HG03025 (cell line): Measurements from ENCODE around the gene CCR5.
"Not testable (repeated sequence)": the region's sequence is repeated elsewhere in the genome, so short reads cannot be mapped to it uniquely, and the experiment has no call there.

Source experiments
- ATAC-seq: cut with Tn5 transposase; IDR thresholded peaks from one replicate; pipeline ENCODE4 v1.9.1; 2021; ENCODE audit warnings: mild to moderate bottlenecking, moderate library complexity; ENCODE audit not compliant: unreplicated experiment, low FRiP score

The CCR5 gene

GRCh38 chr3:46370839-46371518 is at the start of gene CCR5:
Gene CCR5, plus strand, starts transcription at chr3:46370946. Its CDS starts 1,957 bp downstream, at chr3:46372903.
- no peak for ATAC-seq

DNA sequence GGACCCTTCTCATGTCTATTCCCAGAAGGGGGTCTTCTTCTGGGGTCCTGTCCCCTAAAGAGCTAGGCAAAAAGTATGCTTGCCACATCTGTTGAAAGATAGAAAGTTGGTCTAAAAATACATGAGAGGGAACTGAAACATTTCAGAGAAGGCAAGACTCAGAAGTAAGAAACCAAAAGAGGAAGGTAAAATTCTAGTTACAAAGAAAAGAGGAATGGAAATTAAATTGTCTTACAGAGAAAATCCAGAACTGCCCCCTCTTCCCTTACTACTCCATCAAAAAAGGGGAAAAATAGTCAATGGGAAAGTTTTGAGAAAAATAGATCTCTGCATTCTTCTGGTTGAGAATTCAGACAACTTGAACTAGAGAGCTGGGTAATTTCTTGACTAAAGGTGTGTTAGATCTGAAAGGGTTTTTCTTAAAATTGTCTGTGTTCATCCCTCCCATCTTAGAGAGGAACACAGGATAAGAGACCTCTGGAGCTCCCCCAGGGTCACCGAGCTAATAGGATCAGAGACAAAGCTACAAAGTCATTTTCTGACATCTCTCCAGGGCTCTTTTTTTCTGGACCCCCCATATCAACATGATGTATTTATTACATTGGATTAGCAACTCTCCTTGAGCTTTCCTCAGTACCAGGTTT is 49.2 kb upstream of the CCR5 start:
- ATAC-seq: no peak

DNA sequence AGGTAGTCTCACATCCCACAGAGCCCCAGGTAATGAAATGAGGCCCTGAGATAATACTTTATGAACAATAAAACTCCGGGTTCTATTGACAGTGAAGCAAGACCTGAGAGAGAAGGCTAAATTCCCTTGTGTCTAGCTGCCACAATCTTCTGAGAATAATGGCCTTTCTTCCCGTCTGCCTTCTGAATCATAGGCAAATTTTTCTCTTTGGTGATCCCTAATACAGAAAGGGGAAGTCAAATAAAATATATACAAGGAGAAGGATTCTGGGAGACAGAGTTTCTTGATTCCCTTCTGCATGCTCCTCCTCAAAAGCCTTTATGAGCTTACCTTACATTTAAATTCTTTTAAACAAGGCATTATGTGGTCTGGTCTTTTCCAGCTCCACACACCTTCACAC is 46.7 kb upstream of the CCR5 start:
- no peak for ATAC-seq

GRCh38 chr3:46325645-46326300 is 45.0 kb upstream of the CCR5 start:
- no peak for ATAC-seq

DNA sequence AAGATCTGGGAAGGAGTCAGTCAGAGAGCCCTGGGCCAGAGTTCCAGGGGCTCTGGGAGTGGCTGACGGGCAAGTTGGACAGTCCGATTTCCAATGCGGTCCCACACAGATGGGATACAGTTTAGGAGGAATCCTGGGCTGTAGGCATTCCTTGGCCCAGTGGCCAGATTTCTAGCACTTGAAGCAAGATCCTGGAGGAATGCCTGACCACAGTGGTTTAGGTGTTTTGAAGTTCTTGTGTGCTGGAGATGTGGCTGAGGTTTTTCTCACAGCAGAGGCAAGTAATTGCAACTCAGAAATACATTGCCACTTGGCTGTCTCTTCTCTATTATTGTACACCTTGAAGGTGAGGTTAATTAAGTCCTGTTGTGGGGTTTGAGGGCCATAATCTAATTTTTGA is 40.1 kb upstream of the CCR5 start:
- ATAC-seq: not testable (repeated sequence)

DNA sequence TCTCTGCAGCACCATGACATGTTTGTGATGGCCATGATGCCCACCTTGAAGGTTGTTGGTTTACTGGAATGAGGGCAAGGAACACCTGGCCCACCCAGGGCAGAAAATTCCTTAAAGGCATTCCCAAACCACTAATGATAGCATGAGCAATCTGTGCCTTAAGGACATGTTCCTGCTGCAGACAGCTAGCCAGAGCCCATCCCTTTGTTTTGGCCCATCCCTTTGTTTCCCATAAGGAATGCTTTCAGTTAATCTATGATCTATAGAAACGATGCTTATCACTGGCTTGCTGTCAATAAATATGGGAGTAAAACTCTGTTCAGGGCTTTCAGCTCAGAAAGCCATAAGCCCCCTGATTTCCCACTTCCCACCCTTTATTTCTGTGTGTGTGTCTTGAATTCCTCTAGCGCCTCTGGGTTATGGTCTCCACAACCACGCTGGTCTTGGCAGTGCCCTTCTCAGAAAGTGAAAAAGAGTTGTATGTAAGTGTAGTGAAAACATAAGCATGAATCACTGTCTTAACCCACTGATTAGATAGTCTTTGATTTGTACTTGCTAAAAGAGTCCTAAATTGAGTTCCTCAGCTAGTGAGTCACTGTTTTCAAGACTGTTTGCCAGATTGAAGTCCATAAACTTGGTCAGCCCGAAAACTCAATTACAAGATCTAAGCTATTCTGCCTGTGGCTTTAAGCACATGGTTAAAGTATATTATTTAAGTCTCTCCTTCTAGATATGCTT is 35.8 kb upstream of the CCR5 start:
- ATAC-seq: no peak

- no peak for ATAC-seq
These were observed 35.2 kb upstream of the CCR5 start for GRCh38 chr3:46335541-46335940.

DNA sequence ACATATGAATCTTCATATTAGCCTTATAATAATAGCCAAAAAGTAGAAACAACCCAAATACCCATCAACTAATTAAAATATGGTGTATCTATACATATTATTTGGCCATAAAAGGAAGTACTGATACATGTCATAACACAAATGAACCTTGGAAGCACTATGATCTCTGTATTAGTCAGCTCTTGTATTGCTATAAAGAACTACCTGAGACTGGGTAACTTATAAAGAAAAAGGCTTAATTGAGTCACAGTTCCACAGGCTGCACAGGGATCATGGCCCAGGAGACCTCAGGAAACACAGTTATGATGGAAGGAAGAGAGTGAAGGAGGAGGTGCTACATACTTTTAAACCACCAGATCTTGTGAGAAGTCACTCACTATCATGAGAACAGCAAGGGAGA is 32.8 kb upstream of the CCR5 start:
- ATAC-seq: no peak

DNA sequence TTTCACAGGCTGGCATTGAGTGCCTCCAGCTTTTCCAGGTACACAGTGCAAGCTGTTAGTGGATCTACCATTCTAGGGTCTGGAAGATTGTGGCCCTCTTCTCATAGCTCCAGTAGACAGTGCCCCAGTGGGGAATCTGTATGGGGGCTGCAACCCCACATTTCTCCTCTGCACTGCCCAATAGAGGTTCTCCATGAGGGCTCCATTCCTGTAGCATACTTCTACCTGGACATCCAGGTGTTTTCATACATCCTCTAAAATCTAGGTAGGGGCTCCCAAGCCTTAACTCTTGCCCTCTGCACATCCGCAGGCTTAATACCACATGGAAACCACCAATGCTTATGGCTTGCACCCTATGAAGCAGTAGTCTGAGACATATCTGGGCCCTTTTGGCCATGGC is 31.9 kb upstream of the CCR5 start:
- ATAC-seq: no peak

DNA sequence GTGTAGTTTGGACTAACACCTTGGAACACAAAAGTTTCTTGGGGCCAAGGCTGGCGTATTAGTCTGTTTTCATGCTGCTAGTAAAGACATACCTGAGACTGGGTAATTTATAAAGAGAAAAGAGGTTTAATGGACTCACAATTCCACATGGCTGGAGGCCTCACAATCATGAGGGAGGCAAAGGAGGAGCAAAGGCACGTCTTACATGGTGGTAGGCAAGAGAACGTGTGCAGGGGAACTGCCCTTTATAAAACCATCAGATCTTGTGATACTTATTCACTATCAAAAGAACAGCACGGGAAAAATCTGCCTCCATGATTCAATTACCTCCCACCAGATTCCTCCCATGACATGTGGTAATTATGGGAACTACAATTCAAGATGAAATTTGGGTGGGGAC is 26.3 kb upstream of the CCR5 start:
- ATAC-seq: no peak

- no peak for ATAC-seq
These were observed 21.8 kb upstream of the CCR5 start for GRCh38 chr3:46348823-46349482.

DNA sequence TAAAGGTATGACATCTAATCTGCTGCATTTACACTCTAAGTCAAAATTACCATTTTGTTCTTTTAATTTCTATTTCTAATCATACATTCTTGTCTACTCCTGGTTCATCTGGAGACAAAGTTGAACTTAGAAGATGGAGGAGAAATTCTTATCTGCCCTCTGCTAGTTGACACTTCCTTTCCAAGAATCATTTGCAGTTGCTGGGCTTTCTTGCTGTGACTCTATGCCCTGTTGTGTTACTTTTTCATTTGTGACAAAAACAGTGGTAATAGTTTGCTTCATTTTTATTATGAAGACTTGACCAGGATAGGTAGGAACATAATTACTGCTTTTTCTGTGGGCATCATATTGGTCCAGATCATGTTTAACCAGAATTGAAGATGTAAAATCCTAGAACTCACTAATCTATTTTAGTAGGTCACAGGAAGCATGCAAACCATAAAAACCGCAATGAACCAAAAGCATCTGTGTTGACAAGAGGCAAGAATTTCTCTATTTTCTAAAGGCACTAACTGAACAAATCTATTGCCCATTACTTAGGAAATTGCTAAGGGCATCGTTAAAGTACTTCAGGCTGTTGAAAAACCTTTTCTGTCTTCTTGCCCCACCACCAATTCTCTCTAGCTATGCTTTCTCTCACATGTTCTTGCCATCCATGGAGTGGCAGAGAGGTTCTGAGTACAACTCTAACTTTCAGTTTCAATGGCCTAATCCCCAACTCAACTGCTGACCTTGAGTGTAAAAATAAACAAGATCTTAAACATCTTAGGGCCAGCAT is 21.1 kb upstream of the CCR5 start:
- ATAC-seq: no peak

- no peak for ATAC-seq
These were observed 20.5 kb upstream of the CCR5 start for GRCh38 chr3:46350262-46350565.

DNA sequence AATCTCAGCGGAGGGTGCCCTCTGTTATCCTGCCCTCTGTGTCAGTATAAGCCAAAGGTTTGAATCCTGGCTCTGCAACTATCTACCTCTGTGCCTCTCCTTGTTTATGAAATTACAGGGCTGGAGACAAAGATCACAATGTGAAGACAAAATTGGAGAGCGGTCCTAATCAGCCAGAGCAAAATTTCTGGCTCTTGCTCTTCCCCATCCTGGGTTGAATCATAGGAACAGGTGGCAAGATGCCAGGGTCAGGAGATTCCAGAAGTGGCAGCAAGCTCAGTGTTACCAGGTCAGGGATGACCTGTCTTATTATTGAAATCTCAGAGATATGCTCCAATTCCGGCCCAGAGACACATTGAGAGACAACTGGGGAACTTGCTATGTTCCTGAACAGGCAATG is 19.1 kb upstream of the CCR5 start:
- ATAC-seq: no peak

DNA sequence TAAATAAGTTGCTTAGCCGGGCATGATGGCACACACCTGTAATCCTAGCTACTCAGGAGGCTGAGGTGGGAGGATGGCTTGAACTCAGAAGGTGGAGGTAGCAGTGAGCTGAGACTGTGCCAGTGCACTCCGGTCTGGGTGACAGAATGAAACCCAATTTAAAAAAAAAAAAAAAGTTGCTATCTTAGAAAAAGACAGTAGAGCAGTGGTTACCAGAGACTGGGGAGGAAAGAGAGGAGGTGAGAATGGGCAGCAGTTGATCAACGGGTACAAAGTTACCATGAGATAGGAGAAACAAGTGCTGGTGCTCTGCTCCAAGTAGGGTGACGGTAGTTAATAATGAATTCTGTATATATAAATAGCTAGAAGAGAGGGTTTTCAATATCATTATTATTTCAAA is 17.7 kb upstream of the CCR5 start:
- no peak for ATAC-seq

GRCh38 chr3:46353647-46354410 is 16.9 kb upstream of the CCR5 start, which contains the start of gene CCR2:
Gene CCR2, plus strand, starts transcription at chr3:46354111. Its CDS starts 3,417 bp downstream, at chr3:46357528.
- ATAC-seq: no peak

- ATAC-seq: no peak
These were observed 16.3 kb upstream of the CCR5 start for GRCh38 chr3:46354478-46354877.

DNA sequence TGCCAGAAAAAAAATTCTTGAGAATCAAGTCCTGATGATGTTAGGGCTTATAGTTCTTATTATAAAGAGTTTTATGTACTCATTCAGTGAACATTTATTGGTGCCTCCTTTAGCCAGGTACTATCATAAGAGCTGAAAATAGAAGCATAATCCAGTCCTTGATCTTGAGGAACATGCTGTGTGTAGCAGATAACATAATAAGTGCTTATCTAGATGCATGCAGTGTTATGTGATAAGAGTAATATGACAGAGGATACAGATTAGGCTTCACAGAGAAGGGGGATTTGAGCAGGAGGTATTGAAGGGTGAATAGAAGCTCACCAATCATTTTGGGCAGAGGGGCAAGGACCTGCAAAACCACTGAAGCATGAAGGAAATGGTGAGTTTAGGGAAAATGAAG is 15.8 kb upstream of the CCR5 start:
- no peak for ATAC-seq

- ATAC-seq: no peak
These were observed 14.5 kb upstream of the CCR5 start for GRCh38 chr3:46356276-46356675.
